Vagina (tissue), 2 donors: ENCODE data around the gene PSMD12. TPM values are rescaled to one million over a fixed set of nuclear protein-coding genes. Genes with fewer than 3 reads are reported as not detected.
"Not testable (repeated sequence)": the region's sequence is repeated elsewhere in the genome, so short reads cannot be mapped to it uniquely, and the experiment has no call there.

Experiments
- DNase-seq, 2 donors: peaks; one replicate each; pipeline ENCODE4 v3.0.0-alpha.2; 2017; ENCODE audit errors: extremely low spot score in 2 of 2
- H3K27ac ChIP-seq: fragments of 200-600 bp; sonication (generic); one replicate; pipeline ENCODE4 v1.5.1; 2019
- H3K27me3 ChIP-seq: fragments of 200-600 bp; sonication (generic); one replicate; pipeline ENCODE4 v1.5.1; 2019
- H3K36me3 ChIP-seq, 2 donors: fragments of 200-600 bp; sonication (generic); one replicate each; pipeline ENCODE4 v1.5.1; 2017 to 2019
- H3K4me1 ChIP-seq: fragments of 200-600 bp; sonication (generic); one replicate; pipeline ENCODE4 v1.5.1; 2019
- H3K4me3 ChIP-seq, 2 donors: fragments of 200-600 bp; sonication (generic); 1 replicate in 1 of 2; 2 replicates in 1 of 2; pipeline ENCODE4 v1.5.1; 2016 to 2019
- H3K9me3 ChIP-seq: fragments of 200-600 bp; sonication (generic); one replicate; pipeline ENCODE4 v1.5.1; 2019
- CTCF ChIP-seq, 3 experiments: fragments of 450-650 bp in 2 of 3; fragments of 200-600 bp in 1 of 3; sonication (generic) in 1 of 3; IDR thresholded peaks; one replicate each; pipeline ENCODE4 v1.5.1; 2017 to 2019; ENCODE audit warnings: antibody characterized with exemption in 3 of 3, mild to moderate bottlenecking in 2 of 3, moderate library complexity in 2 of 3
- POLR2A ChIP-seq, 2 donors: fragments of 450-650 bp; IDR thresholded peaks; one replicate each; pipeline ENCODE4 v1.6.1; 2017; ENCODE audit warnings: antibody characterized with exemption in 2 of 2, mild to moderate bottlenecking in 2 of 2, moderate library complexity in 2 of 2
- POLR2AphosphoS5 ChIP-seq, 2 donors: sonication (generic); formaldehyde crosslinking; IDR thresholded peaks; one replicate each; pipeline ENCODE4 v1.9.0; 2017; ENCODE audit warnings: antibody characterized with exemption in 2 of 2, mild to moderate bottlenecking in 2 of 2, low read depth in 1 of 2; ENCODE audit not compliant: insufficient read depth in 1 of 2
- intact Hi-C: fragments of 100-400 bp; cut with DNase I; formaldehyde crosslinking; loops from one replicate; pipeline ENCODE4 v1.15.1; 2023
- total RNA-seq: library from RNA; depleted of rRNA; stranded (reverse); fragments of >200 nt; gene quantifications from one replicate; pipeline ENCODE4 v1.2.3, GENCODE V29; 2016

PSMD12 gene
- total RNA-seq, 1 donor from 2014 or later, result 26.0 TPM

DNA sequence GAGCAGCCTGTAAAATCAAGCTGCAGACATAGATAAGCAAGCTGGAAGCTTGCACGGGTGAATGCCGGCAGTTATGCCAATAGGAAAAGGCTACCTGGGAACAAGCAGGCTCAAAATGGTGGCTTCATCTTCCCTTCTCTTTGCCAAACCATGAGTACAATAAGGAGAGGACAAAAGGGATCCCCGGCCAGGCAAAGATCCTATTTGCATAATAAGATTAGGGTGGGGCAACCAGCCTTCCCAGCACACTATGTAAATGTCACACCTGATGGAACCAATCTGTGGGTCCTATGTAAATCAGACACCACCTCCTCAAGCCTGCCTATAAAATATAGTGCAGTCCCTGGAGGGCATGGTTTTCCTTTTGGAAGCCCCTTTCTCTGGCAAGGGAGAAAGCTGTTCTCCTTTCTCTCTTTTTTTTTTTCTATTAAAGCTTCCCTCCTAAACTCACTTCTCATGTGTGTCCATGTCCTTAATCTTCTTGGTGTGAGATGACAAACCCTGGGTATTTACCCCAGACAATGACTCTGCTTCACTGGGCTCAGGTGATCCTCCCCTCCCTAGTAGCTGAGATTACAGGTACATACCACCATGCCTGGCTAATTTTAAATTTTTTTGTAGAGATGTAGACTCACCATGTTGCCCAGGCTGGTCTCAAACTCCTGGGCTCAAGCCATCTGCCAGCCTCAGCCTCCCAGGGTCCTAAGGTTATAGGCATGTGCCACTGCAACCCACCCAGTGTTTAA lies 44.2 kb downstream of the PSMD12 start:
- Histone ChIP-seq H3K9me3 (no peaks in the 10 kb centered on the region), H3K27ac (no peak overlapping the region), H3K27me3 (no peaks in the 10 kb centered on the region), H3K4me1 (no peaks in the 10 kb centered on the region), H3K36me3 (no peaks in the 10 kb centered on the region), H3K4me3 (no peak overlapping the region)
- DNase-seq, result no peak
- intact Hi-C loops, result no loop called here
- TF ChIP-seq POLR2A (IDR thresholded peaks at IDR 0.05) (no peak), CTCF (IDR thresholded peaks at IDR 0.05) (no peak), POLR2AphosphoS5 (IDR thresholded peaks at IDR 0.05; ENCODE audit: insufficient read depth in 1 of 2, low read depth in 1 of 2) (no peak)

GRCh38 chr17:67321486-67321885 lies 44.9 kb downstream of the PSMD12 start:
- H3K4me1 ChIP-seq, intact Hi-C loops, H3K9me3 ChIP-seq, H3K27me3 ChIP-seq, H3K27ac ChIP-seq, H3K36me3 ChIP-seq, DNase-seq, H3K4me3 ChIP-seq: not testable (repeated sequence)

GRCh38 chr17:67316781-67317180 lies 49.6 kb downstream of the PSMD12 start:
- Histone ChIP-seq H3K4me3 (no peak overlapping the region), H3K4me1 (no peaks in the 10 kb centered on the region), H3K36me3 (no peaks in the 10 kb centered on the region), H3K27ac (no peak overlapping the region), H3K27me3 (no peaks in the 10 kb centered on the region), H3K9me3 (no peaks in the 10 kb centered on the region)
- no peak for DNase-seq
- intact Hi-C loops, result no loop called here
- TF ChIP-seq CTCF (IDR thresholded peaks at IDR 0.05) (no peak), POLR2A (IDR thresholded peaks at IDR 0.05) (no peak), POLR2AphosphoS5 (IDR thresholded peaks at IDR 0.05; ENCODE audit: insufficient read depth in 1 of 2, low read depth in 1 of 2) (no peak)

DNA sequence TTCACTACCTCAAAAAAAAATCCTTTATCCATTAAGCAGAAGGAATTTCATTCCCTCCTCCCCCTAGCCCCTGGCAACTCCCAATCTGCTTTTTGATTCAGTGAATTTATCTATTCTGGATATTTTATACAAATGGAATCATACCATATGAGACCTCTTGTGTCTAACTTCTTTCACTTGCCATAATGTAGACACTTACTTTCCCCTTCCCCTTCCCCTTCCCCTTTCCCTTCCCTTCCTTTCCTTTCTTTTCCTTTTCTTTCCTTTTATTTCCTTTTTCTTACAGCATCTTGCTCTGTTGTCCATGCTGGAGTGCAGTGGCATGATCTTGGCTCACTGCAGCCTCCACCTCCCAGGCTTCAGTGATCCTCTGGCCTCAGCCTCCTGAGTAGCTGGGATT lies 50.5 kb downstream of the PSMD12 start:
- DNase-seq, result no peak
- Histone ChIP-seq H3K27ac (no peak overlapping the region), H3K9me3 (no peaks in the 10 kb centered on the region), H3K36me3 (no peaks in the 10 kb centered on the region), H3K27me3 (no peaks in the 10 kb centered on the region), H3K4me3 (no peak overlapping the region), H3K4me1 (no peaks in the 10 kb centered on the region)
- TF ChIP-seq POLR2AphosphoS5 (IDR thresholded peaks at IDR 0.05; ENCODE audit: insufficient read depth in 1 of 2, low read depth in 1 of 2) (no peak), CTCF (IDR thresholded peaks at IDR 0.05) (no peak), POLR2A (IDR thresholded peaks at IDR 0.05) (no peak)
- intact Hi-C loops, result no loop called here

DNA sequence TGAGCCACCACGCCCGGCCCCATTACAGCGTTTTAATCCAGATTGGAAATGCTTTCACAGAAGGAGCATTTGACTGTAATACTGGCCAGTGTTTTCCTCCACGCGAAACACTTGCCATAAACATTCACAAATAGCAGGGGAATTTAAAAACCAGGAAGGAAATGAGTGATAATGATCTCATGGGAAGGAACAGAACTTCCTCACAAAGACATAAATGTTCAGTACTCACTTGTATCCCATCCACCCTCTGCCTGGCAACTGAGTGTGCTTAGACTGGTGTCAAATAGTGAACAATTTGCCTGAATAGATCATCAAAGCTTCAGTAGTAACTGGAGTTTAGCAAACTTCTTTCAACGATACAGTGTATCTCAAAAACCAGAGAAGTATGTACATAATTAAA lies 54.1 kb downstream of the PSMD12 start:
- Histone ChIP-seq H3K4me3 (no peak overlapping the region), H3K27me3 (no peaks in the 10 kb centered on the region), H3K9me3 (no peaks in the 10 kb centered on the region), H3K27ac (no peak overlapping the region), H3K36me3 (no peaks in the 10 kb centered on the region), H3K4me1 (no peaks in the 10 kb centered on the region)
- no peak for DNase-seq
- TF ChIP-seq POLR2AphosphoS5 (IDR thresholded peaks at IDR 0.05; ENCODE audit: insufficient read depth in 1 of 2, low read depth in 1 of 2) (peak in 1 of 2 donors; percentile 15), CTCF (IDR thresholded peaks at IDR 0.05) (no peak)
- intact Hi-C loops, result no loop called here
